HepG2 (cell line): ENCODE measurements around the gene LGALS3. TPM values are rescaled to one million over a fixed set of nuclear protein-coding genes. Genes with fewer than 3 reads are reported as not detected.
A peak's percentile ranks its signal among the peaks of the same experiment; 100 is the strongest.

Source experiments
- ATF7 ChIP-seq, 2 experiments: fragments of 450-650 bp in 1 of 2; sonication (generic) in 1 of 2; formaldehyde crosslinking in 1 of 2; IDR thresholded peaks; 2 replicates each; pipeline versions ENCODE4 v1.4.0 to v1.6.1; 2016 to 2020; ENCODE audit warnings: antibody characterized with exemption in 1 of 2, mild to moderate bottlenecking in 1 of 2, missing genetic modification reagents in 1 of 2
- DNMT3B ChIP-seq: conservative IDR thresholded peaks from 2 replicates; pipeline ENCODE4 v1.6.1; 2016; ENCODE audit warnings: missing biosample characterization, control low read depth
- FOXA1 ChIP-seq, 2 experiments: fragments of 450-650 bp in 1 of 2; sonication (generic) in 1 of 2; formaldehyde crosslinking in 1 of 2; IDR thresholded peaks; 2 replicates each; pipeline versions ENCODE4 v1.4.0 to v1.6.1; 2016 to 2020; ENCODE audit warnings: missing genetic modification reagents in 1 of 2
- HNF4A ChIP-seq: sonication (generic); formaldehyde crosslinking; IDR thresholded peaks from 2 replicates; pipeline ENCODE4 v1.4.0; 2020; ENCODE audit warnings: missing genetic modification reagents
- IRX3 ChIP-seq: sonication (generic); formaldehyde crosslinking; IDR thresholded peaks from 2 replicates; pipeline ENCODE4 v1.8.1; 2023; ENCODE audit warnings: mild to moderate bottlenecking, low read depth, missing genetic modification reagents, borderline replicate concordance
- NAIF1 ChIP-seq: sonication (generic); formaldehyde crosslinking; IDR thresholded peaks from 2 replicates; pipeline ENCODE4 v1.5.0; 2020; ENCODE audit warnings: mild to moderate bottlenecking, missing genetic modification reagents, borderline replicate concordance
- NFE2 ChIP-seq: sonication (generic); formaldehyde crosslinking; IDR thresholded peaks from 2 replicates; pipeline ENCODE4 v1.4.0; 2020; ENCODE audit warnings: missing genetic modification reagents
- NFRKB ChIP-seq: fragments of 450-650 bp; IDR thresholded peaks from 2 replicates; pipeline ENCODE4 v1.6.1; 2017
- PHB2 ChIP-seq: fragments of 450-650 bp; IDR thresholded peaks from 2 replicates; pipeline ENCODE4 v1.6.1; 2018; ENCODE audit not compliant: partially characterized antibody
- PLRG1 ChIP-seq: fragments of 450-650 bp; conservative IDR thresholded peaks from 2 replicates; pipeline ENCODE4 v1.6.1; 2016
- ZFP36L2 ChIP-seq: sonication (generic); formaldehyde crosslinking; IDR thresholded peaks from 2 replicates; pipeline ENCODE4 v1.4.0; 2020; ENCODE audit warnings: missing genetic modification reagents
- ZNF136 ChIP-seq: sonication (generic); formaldehyde crosslinking; IDR thresholded peaks from 2 replicates; pipeline ENCODE4 v1.8.1; 2022; ENCODE audit warnings: low read depth, mild to moderate bottlenecking, moderate library complexity, missing genetic modification reagents
- ZNF263 ChIP-seq: sonication (generic); formaldehyde crosslinking; IDR thresholded peaks from 2 replicates; pipeline ENCODE4 v1.4.0; 2020; ENCODE audit warnings: missing genetic modification reagents
- ZNF441 ChIP-seq: sonication (generic); formaldehyde crosslinking; IDR thresholded peaks from 2 replicates; pipeline ENCODE4 v1.7.0; 2021; ENCODE audit warnings: missing genetic modification reagents, borderline replicate concordance
- ZNF530 ChIP-seq: sonication (generic); formaldehyde crosslinking; IDR thresholded peaks from 2 replicates; pipeline ENCODE4 v1.5.0; 2020; ENCODE audit warnings: low read depth, mild to moderate bottlenecking, missing genetic modification reagents
- ZNF543 ChIP-seq: sonication (generic); formaldehyde crosslinking; IDR thresholded peaks from 2 replicates; pipeline ENCODE4 v1.4.0; 2020; ENCODE audit warnings: mild to moderate bottlenecking, missing genetic modification reagents
- polyA plus RNA-seq, 8 experiments: library from polyadenylated mRNA; depleted of rRNA in 3 of 8; stranded (reverse) in 7 of 8; unstranded in 1 of 8; fragments of >200 nt; fragmentation: Illumina TruSeq in 4 of 8; extraction: Trizol in 4 of 8; gene quantifications; 2 replicates each; pipeline versions ENCODE4 v1.2.1 to v1.2.3, GENCODE V29; 2011 to 2016; ENCODE audit warnings: low read depth in 4 of 8, missing spikeins in 1 of 8, mixed read lengths in 1 of 8; ENCODE audit not compliant: insufficient read depth in 1 of 8
- total RNA-seq, 5 experiments: library from RNA; depleted of rRNA; stranded (reverse); fragments of >200 nt; fragmentation: Illumina TruSeq; extraction: Trizol; gene quantifications; 2 replicates each; pipeline ENCODE4 v1.2.3, GENCODE V29; 2016; ENCODE audit warnings: low read depth in 1 of 5
- TF ChIP-seq, protein P1 (sequence below): sonication (generic); formaldehyde crosslinking; IDR thresholded peaks from 2 replicates; pipeline ENCODE4 v1.9.0; 2021; ENCODE audit warnings: missing genetic modification reagents, borderline replicate concordance
- TF ChIP-seq, protein P2 (sequence below): sonication (generic); formaldehyde crosslinking; IDR thresholded peaks from 2 replicates; pipeline ENCODE4 v1.8.1; 2023; ENCODE audit warnings: mild to moderate bottlenecking, missing genetic modification reagents
- TF ChIP-seq, protein P3 (sequence below): sonication (generic); formaldehyde crosslinking; IDR thresholded peaks from 2 replicates; pipeline ENCODE4 v1.8.1; 2023; ENCODE audit warnings: mild to moderate bottlenecking, inconsistent platforms, moderate library complexity, missing genetic modification reagents, borderline replicate concordance
- TF ChIP-seq, protein P4 (sequence below): IDR thresholded peaks from 2 replicates; pipeline ENCODE4 v1.6.1; 2016; ENCODE audit warnings: control low read depth
- TF ChIP-seq, protein P5 (sequence below): sonication (generic); formaldehyde crosslinking; IDR thresholded peaks from 2 replicates; pipeline ENCODE4 v1.4.0; 2020; ENCODE audit warnings: missing genetic modification reagents
- TF ChIP-seq, protein P6 (sequence below): sonication (generic); formaldehyde crosslinking; IDR thresholded peaks from 2 replicates; pipeline ENCODE4 v1.4.0; 2020; ENCODE audit warnings: missing genetic modification reagents

LGALS3 gene
- total and polyA plus RNA-seq, 2 of the 13 experiments (the other 11 are each of a cell fraction or from before 2014, with no cell fraction given), result 5.0 to 97.4 TPM

DNA sequence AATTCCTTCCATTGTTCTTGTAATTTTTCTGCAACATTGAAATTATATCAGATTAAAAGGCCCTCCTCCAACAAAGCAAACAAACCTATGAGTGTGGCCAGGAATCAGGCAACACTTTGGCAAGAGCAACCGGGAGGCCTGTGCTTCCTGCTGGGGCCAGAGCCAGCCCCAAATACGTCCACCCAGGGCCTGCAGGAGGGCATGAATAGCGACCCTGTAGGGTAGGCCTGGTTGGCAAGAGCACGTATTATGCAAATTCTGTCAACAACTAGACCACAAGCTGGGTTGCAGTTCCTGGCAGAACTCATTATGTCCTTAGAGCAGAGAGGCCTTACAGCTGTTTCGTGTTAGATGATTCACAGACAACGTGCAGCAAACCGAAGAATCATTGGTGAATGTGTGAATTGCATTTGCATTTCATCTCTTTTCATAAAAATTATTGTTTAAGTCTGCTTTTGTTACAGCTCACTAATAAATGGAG, 26.9 kb upstream of the LGALS3 start (continued):
- TF ChIP-seq ZNF530 (CRISPR knock-in tag) (no peak), HNF4A (CRISPR knock-in tag) (no peak), ATF7 (IDR thresholded peaks at IDR 0.05) (no peak), ATF7 (CRISPR knock-in tag; IDR thresholded peaks at IDR 0.05) (no peak), ZFP36L2 (CRISPR knock-in tag) (no peak), FOXA1 (IDR thresholded peaks at IDR 0.05) (no peak), FOXA1 (CRISPR knock-in tag; IDR thresholded peaks at IDR 0.05) (peak; percentile 49; the same call in 1 of the 2 replicates), NFRKB (no peak), DNMT3B (CRISPR knock-in tag) (no peak), NAIF1 (CRISPR knock-in tag) (no peak), PLRG1 (no peak), IRX3 (no peak), ZNF543 (CRISPR knock-in tag) (no peak), ZNF441 (CRISPR knock-in tag) (0 out of 2 replicates have a peak, but pooled peaks have one; percentile 28), ZNF263 (CRISPR knock-in tag) (no peak), PHB2 (no peak), NFE2 (no peak), ZNF136 (CRISPR knock-in tag) (no peak)
- TF ChIP-seq, protein P1, sequence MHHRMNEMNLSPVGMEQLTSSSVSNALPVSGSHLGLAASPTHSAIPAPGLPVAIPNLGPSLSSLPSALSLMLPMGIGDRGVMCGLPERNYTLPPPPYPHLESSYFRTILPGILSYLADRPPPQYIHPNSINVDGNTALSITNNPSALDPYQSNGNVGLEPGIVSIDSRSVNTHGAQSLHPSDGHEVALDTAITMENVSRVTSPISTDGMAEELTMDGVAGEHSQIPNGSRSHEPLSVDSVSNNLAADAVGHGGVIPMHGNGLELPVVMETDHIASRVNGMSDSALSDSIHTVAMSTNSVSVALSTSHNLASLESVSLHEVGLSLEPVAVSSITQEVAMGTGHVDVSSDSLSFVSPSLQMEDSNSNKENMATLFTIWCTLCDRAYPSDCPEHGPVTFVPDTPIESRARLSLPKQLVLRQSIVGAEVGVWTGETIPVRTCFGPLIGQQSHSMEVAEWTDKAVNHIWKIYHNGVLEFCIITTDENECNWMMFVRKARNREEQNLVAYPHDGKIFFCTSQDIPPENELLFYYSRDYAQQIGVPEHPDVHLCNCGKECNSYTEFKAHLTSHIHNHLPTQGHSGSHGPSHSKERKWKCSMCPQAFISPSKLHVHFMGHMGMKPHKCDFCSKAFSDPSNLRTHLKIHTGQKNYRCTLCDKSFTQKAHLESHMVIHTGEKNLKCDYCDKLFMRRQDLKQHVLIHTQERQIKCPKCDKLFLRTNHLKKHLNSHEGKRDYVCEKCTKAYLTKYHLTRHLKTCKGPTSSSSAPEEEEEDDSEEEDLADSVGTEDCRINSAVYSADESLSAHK, result no peak
- TF ChIP-seq, protein P2, sequence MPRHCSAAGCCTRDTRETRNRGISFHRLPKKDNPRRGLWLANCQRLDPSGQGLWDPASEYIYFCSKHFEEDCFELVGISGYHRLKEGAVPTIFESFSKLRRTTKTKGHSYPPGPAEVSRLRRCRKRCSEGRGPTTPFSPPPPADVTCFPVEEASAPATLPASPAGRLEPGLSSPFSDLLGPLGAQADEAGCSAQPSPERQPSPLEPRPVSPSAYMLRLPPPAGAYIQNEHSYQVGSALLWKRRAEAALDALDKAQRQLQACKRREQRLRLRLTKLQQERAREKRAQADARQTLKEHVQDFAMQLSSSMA (CRISPR knock-in tag), result no peak
- TF ChIP-seq, protein P3, sequence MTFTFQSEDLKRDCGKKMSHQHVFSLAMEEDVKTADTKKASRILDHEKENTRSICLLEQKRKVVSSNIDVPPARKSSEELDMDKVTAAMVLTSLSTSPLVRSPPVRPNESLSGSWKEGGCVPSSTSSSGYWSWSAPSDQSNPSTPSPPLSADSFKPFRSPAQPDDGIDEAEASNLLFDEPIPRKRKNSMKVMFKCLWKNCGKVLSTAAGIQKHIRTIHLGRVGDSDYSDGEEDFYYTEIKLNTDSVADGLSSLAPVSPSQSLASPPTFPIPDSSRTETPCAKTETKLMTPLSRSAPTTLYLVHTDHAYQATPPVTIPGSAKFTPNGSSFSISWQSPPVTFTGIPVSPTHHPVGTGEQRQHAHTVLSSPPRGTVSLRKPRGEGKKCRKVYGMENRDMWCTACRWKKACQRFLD (CRISPR knock-in tag), result no peak
- TF ChIP-seq, protein P4, sequence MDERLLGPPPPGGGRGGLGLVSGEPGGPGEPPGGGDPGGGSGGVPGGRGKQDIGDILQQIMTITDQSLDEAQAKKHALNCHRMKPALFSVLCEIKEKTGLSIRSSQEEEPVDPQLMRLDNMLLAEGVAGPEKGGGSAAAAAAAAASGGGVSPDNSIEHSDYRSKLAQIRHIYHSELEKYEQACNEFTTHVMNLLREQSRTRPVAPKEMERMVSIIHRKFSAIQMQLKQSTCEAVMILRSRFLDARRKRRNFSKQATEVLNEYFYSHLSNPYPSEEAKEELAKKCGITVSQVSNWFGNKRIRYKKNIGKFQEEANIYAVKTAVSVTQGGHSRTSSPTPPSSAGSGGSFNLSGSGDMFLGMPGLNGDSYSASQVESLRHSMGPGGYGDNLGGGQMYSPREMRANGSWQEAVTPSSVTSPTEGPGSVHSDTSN (CRISPR knock-in tag), result no peak
- TF ChIP-seq, protein P5, sequence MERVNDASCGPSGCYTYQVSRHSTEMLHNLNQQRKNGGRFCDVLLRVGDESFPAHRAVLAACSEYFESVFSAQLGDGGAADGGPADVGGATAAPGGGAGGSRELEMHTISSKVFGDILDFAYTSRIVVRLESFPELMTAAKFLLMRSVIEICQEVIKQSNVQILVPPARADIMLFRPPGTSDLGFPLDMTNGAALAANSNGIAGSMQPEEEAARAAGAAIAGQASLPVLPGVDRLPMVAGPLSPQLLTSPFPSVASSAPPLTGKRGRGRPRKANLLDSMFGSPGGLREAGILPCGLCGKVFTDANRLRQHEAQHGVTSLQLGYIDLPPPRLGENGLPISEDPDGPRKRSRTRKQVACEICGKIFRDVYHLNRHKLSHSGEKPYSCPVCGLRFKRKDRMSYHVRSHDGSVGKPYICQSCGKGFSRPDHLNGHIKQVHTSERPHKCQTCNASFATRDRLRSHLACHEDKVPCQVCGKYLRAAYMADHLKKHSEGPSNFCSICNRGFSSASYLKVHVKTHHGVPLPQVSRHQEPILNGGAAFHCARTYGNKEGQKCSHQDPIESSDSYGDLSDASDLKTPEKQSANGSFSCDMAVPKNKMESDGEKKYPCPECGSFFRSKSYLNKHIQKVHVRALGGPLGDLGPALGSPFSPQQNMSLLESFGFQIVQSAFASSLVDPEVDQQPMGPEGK, result no peak
- TF ChIP-seq, protein P6, sequence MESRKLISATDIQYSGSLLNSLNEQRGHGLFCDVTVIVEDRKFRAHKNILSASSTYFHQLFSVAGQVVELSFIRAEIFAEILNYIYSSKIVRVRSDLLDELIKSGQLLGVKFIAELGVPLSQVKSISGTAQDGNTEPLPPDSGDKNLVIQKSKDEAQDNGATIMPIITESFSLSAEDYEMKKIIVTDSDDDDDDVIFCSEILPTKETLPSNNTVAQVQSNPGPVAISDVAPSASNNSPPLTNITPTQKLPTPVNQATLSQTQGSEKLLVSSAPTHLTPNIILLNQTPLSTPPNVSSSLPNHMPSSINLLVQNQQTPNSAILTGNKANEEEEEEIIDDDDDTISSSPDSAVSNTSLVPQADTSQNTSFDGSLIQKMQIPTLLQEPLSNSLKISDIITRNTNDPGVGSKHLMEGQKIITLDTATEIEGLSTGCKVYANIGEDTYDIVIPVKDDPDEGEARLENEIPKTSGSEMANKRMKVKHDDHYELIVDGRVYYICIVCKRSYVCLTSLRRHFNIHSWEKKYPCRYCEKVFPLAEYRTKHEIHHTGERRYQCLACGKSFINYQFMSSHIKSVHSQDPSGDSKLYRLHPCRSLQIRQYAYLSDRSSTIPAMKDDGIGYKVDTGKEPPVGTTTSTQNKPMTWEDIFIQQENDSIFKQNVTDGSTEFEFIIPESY (CRISPR knock-in tag), result no peak
